ENCODE results near the gene ZC3HAV1. TPM values are rescaled to one million over a fixed set of nuclear protein-coding genes. Genes with fewer than 3 reads are reported as not detected.

ZC3HAV1 gene
- total and polyA plus RNA-seq, 9 of the 15 experiments (the other 6 are each of a cell fraction or from before 2014, with no cell fraction given): 11.9 to 40.5 (median 23.9) TPM

DNA sequence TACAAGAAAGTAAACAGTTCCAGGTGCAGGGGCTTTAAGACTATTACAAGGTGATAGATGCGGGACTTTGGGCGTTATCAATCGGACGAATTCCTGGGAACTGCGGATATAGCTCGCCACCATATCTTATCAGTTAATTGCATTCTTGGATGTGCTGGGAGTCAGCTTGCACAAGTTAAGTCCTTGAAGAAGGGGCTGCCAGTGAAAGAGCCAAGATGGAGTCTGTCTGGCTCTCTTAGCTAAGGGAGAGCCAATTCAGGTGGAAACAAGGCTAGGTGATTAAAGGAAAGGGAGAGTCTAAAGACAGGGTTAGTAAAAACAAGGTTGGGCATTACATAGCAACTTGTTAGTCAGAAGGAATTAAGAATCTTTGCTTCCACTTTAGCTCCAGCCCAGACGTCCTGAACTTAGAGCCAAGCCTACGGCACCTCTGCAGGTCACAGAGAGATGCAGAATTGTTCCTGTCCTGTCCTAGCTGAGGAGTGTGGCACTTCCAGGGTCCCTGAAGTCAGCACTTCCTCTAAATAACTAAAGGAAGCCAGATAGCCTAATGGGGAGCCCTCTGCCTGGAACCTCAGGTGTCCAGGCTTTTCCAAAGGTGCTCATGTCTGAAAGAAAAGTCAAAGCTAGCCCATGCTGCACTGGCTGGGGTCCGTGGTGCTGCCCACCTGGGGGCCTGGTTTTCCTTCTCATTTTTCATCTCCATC lies 17.3 kb downstream of the ZC3HAV1 start (continued):
- TF ChIP-seq, protein P1, sequence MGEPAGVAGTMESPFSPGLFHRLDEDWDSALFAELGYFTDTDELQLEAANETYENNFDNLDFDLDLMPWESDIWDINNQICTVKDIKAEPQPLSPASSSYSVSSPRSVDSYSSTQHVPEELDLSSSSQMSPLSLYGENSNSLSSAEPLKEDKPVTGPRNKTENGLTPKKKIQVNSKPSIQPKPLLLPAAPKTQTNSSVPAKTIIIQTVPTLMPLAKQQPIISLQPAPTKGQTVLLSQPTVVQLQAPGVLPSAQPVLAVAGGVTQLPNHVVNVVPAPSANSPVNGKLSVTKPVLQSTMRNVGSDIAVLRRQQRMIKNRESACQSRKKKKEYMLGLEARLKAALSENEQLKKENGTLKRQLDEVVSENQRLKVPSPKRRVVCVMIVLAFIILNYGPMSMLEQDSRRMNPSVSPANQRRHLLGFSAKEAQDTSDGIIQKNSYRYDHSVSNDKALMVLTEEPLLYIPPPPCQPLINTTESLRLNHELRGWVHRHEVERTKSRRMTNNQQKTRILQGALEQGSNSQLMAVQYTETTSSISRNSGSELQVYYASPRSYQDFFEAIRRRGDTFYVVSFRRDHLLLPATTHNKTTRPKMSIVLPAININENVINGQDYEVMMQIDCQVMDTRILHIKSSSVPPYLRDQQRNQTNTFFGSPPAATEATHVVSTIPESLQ (CRISPR knock-in tag; IDR thresholded peaks at IDR 0.05): no peak
- TF ChIP-seq ZZZ3 (IDR thresholded peaks at IDR 0.05) (no peak), RREB1 (CRISPR knock-in tag; IDR thresholded peaks at IDR 0.05) (peak; percentile 99), E2F5 (CRISPR knock-in tag; IDR thresholded peaks at IDR 0.05) (no peak), TCF7 (IDR thresholded peaks at IDR 0.05; ENCODE audit: borderline replicate concordance) (no peak), SNRNP70 (optimal IDR thresholded peaks at IDR 0.05; ENCODE audit: low read depth, low read length) (no peak), ZC3H4 (CRISPR knock-in tag; IDR thresholded peaks at IDR 0.05; ENCODE audit: borderline replicate concordance) (no peak), SMARCA4 (IDR thresholded peaks at IDR 0.05) (peak; percentile 52; the same call in 1 of the 2 replicates), HMBOX1 (IDR thresholded peaks at IDR 0.05) (peak; percentile 79), YY1 (IDR thresholded peaks at IDR 0.05; ENCODE audit: borderline replicate concordance in 1 of 3, control insufficient read depth in 1 of 3, extremely low read depth in 1 of 3, insufficient read depth in 3 of 3, insufficient read length in 1 of 3, insufficient replicate concordance in 2 of 3, low read depth in 1 of 3, low read length in 2 of 3) (no peak), SP2 (IDR thresholded peaks at IDR 0.05; ENCODE audit: extremely low read depth, low read depth, low read length, poor library complexity, severe bottlenecking) (no peak), SLC30A9 (CRISPR knock-in tag; IDR thresholded peaks at IDR 0.05) (peak; percentile 61; the same call in 1 of the 2 replicates), TSC22D4 (tag; IDR thresholded peaks at IDR 0.05) (no peak), CBX2 (IDR thresholded peaks at IDR 0.05; ENCODE audit: insufficient read depth, low read length, poor library complexity, severe bottlenecking) (no peak), HDAC3 (IDR thresholded peaks at IDR 0.05; ENCODE audit: borderline replicate concordance, partially characterized antibody) (no peak), SMAD4 (CRISPR knock-in tag; conservative IDR thresholded peaks at IDR 0.05) (peak; percentile 99)

All from K562 (cell line).